ENCODE results near the gene WDR88. TPM values are rescaled to one million over a fixed set of nuclear protein-coding genes. Genes with fewer than 3 reads are reported as not detected.

WDR88 gene
- total and polyA plus RNA-seq, 2 of the 8 experiments (the other 6 are each of a cell fraction or from before 2014, with no cell fraction given), result not detected

DNA sequence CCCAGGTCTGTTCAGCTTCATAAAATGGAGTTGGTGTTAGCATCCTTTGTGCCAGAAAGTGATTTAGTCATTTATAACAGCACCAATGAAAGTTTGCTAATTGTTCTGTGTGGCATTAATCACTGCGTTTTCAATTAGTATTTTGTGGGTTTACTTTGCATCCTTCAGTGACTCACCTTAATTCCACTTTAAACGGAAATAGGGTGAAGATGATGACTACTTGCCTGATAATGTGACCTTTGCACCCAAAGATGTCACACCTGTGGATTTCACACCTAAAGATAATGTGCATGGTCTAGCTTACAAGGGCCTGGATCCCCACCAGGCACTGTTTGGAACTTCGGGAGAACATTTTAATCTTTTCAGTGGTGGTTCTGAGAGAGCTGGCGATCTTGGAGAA, 35.9 kb upstream of the WDR88 start:
- WGBS, 2 experiments (ENCODE audit: extremely low coverage in 1 of 2, insufficient coverage in 1 of 2, insufficient read length in 1 of 2, insufficient replicate concordance in 2 of 2, low coverage in 1 of 2, low lambda C conversion rate in 2 of 2, missing lambda C conversion rate in 1 of 2), result 88% methylated on average over 4 of the region's 4 CpGs; no CpG with 5 or more reads in 1 of the 2 experiments
- TF ChIP-seq SRF (IDR thresholded peaks at IDR 0.05; ENCODE audit: low read depth, low read length) (no peak), CHD2 (IDR thresholded peaks at IDR 0.05; ENCODE audit: low read length) (no peak), YY1 (IDR thresholded peaks at IDR 0.05; ENCODE audit: low read depth, low read length) (no peak)

More for the DNA sequence above, 35.9 kb upstream of the WDR88 start:
- no peak overlapping the region for H3K56ac ChIP-seq (replicated peaks; ENCODE audit: insufficient read length, low read depth, low read length)
- no peaks in the 10 kb centered on the region for H3K79me2 ChIP-seq (ENCODE audit: control insufficient read depth in 1 of 2, insufficient read depth in 2 of 2, low read length in 2 of 2)
- no peaks in the 10 kb centered on the region for H3K23me2 ChIP-seq (ENCODE audit: low read depth, low read length)
- H3K9ac ChIP-seq (replicated peaks in 1 of 4; ENCODE audit: extremely low read depth in 1 of 4, low read depth in 3 of 4, low read length in 3 of 4), result no peak overlapping the region
- ChIA-PET POLR2A (ENCODE audit: partially characterized antibody) (no interaction called here), CTCF (ENCODE audit: partially characterized antibody) (interaction anchor here (0.6 to 1.2 kb wide), 4 partner anchors 18 to 120 kb away, joined by 3 read pairs; no protein-coding TSS in a partner anchor)
- H2BK15ac ChIP-seq (ENCODE audit: low read length), result no peak overlapping the region
- H2BK5ac ChIP-seq (ENCODE audit: low read depth, low read length), result no peak overlapping the region
- no peak overlapping the region for H2BK120ac ChIP-seq (replicated peaks; ENCODE audit: low read depth, low read length)
- H3K27me3 ChIP-seq (replicated peaks in 1 of 4; ENCODE audit: control insufficient read depth in 3 of 4, extremely low read depth in 1 of 4, insufficient read depth in 3 of 4, low read length in 3 of 4), result no peaks in the 10 kb centered on the region
- H3K79me1 ChIP-seq (ENCODE audit: low read depth, low read length), result no peaks in the 10 kb centered on the region
- no peak overlapping the region for H3K23ac ChIP-seq (ENCODE audit: insufficient read length)
- no peak overlapping the region for H3K27ac ChIP-seq (ENCODE audit: low read depth, low read length)
- no peak overlapping the region for H2AFZ ChIP-seq (ENCODE audit: low read length)
- H3K14ac ChIP-seq (ENCODE audit: insufficient read length), result no peak overlapping the region
- H3K4me3 ChIP-seq (ENCODE audit: extremely low read depth in 1 of 4, insufficient read depth in 2 of 4, low read depth in 3 of 4, low read length in 4 of 4), result no peak overlapping the region
- DNase-seq (ENCODE audit: low read depth in 1 of 2, low spot score in 2 of 2) (no peak), FAIRE-seq (no peak)
- no peak overlapping the region for H3K4ac ChIP-seq (replicated peaks; ENCODE audit: insufficient read length, low read depth, low read length)
- H3K4me2 ChIP-seq (ENCODE audit: insufficient read depth in 1 of 2, low read depth in 2 of 2, low read length in 2 of 2), result no peak overlapping the region
- no peak overlapping the region for H4K91ac ChIP-seq (replicated peaks; ENCODE audit: insufficient read length, low read length)
- H3K9me3 ChIP-seq (ENCODE audit: insufficient read depth in 2 of 2, low read depth in 1 of 2, low read length in 1 of 2), result no peaks in the 10 kb centered on the region
- no peak overlapping the region for H4K5ac ChIP-seq (ENCODE audit: insufficient read length, low read depth, low read length)
- no peak overlapping the region for H3K18ac ChIP-seq (ENCODE audit: extremely low read depth, low read length)
- H2BK12ac ChIP-seq (ENCODE audit: low read depth, low read length), result no peak overlapping the region
- no peak overlapping the region for H4K8ac ChIP-seq (ENCODE audit: extremely low read depth, insufficient read depth, low read length)
- peaks cover 2 to 53% (median 21%) of the 10 kb centered on the region in 4 experiments; a peak in 7 of 8 replicates for H3K36me3 ChIP-seq (ENCODE audit: control insufficient read depth in 2 of 4, insufficient read depth in 4 of 4, low read length in 3 of 4)
- H2AK5ac ChIP-seq (ENCODE audit: low read depth, low read length), result no peak overlapping the region
- no peaks in the 10 kb centered on the region for H4K20me1 ChIP-seq (replicated peaks in 1 of 2; ENCODE audit: control insufficient read depth in 1 of 2, insufficient read depth in 2 of 2, low read length in 2 of 2)
- H2BK20ac ChIP-seq (ENCODE audit: low read length), result no peak overlapping the region
- H3K4me1 ChIP-seq (replicated peaks in 1 of 4; ENCODE audit: control insufficient read depth in 3 of 4, insufficient read depth in 4 of 4, low read length in 3 of 4), result no peaks in the 10 kb centered on the region

All from H1 (cell line).